Right ventricle myocardium inferior (tissue), 1 donor: ENCODE results near the gene GALR3. TPM values are rescaled to one million over a fixed set of nuclear protein-coding genes. Genes with fewer than 3 reads are reported as not detected.

Experiments
- ATAC-seq: fragments of 200-7000 bp; cut with Tn5 transposase; one replicate; pipeline ENCODE4 v1.9.1; 2020; ENCODE audit warnings: mild to moderate bottlenecking, moderate library complexity
- DNase-seq: peaks from one replicate; pipeline ENCODE4 v3.0.0; 2021; ENCODE audit errors: missing footprints
- intact Hi-C: fragments of 100-400 bp; cut with DNase I; formaldehyde crosslinking; loops from one replicate; pipeline ENCODE4 v1.11.0; 2022
- total RNA-seq: library from RNA; stranded (reverse); fragmentation: NEBNext Ultra II Directional; extraction: Animal tissue kit (Norgen Biotek cat#: 25700); gene quantifications from one replicate; pipeline ENCODE4 v1.2.1, GENCODE V29; 2021
- donor health status: DM: no; HTN: yes; CAD: no; lungs with severe emphysema.

The GALR3 gene
- total RNA-seq, 1 donor from 2014 or later, result not detected

DNA sequence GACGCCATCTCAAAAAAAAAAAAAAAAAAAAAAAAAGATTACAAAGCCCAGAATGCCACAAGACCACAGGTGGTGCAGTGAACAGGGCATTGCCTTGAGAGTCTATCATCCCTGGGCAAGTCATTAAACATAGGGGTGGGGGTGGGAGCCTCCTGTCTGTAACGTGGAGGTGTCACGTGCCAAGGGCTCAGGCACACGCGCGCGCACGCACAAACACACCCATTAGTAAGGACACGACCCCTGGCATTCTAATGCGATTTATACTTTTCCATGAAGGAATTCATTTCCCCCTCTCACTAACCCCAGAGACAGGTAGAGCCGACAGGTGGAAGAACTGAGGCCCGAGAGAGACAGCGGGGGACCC is 21.3 kb upstream of the GALR3 start:
- ATAC-seq (no peak), DNase-seq (no peak)
- intact Hi-C loops, result no loop called here

DNA sequence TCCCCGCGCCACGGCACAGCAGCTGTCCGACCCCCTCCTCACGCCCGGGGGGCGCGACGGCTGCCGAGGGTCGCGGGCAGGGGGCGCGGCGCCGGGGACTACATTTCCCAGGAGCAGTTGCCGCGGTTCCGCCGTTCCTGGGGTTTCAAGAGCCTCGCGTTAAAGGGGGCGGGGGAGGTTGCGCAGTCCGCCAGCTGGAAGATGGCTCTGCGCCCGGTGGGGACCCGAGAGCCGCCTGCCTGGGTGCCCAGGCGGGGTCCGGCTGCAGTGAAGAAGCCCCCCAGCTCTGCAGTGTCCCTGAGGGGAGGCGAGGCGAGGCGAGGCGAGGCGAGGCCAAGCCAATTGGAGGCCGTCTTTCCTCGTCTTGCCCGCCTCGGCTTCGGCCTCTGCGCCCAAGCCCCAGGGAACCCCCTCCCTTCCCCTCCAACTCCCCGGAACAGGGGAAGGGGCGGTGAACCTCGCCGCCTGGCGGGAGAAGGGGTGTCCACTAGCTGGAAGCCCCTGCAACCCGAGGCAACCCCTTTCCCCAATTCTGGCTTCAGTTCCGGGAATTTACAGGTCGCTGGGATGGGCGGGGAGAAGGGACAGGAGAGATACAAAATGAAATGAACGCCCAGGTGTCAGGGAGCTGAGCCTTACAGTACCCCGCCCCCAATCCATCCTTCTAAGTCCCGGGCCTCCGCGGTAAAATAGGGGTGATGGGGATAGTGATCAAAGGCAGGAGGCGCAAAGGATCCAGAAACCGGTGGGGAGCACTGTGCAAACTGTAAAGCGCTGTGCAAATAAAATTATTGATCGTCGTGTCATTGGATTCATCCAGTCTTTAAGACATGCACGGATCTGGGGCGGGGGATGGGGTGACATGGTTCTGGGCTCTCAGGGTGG is 20.6 kb upstream of the GALR3 start:
- intact Hi-C loops, result no loop called here
- ATAC-seq (peak; percentile 14), DNase-seq (peak; percentile 83)

DNA sequence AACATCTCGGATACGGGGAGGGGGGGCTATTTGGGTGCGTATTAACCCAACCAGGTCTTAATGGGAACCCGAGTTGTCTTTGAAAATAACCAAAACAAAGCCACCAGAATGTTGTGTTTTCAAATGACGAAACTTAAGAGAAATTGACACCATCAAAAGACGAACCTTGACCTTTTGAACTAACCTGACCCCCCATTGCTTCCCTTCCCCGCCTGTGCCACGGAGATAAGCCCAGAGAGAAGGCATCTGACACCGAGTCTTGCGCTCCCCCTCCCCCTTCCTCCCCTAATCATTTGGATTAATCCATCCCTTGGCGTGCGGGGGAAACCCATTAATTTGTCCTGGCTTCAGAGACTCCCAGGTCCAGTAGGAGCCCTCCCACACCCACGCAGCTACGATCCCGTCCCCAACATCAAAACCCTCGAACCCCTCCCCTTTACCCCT is 20.0 kb upstream of the GALR3 start:
- intact Hi-C loops, result no loop called here
- DNase-seq (no peak), ATAC-seq (no peak)

DNA sequence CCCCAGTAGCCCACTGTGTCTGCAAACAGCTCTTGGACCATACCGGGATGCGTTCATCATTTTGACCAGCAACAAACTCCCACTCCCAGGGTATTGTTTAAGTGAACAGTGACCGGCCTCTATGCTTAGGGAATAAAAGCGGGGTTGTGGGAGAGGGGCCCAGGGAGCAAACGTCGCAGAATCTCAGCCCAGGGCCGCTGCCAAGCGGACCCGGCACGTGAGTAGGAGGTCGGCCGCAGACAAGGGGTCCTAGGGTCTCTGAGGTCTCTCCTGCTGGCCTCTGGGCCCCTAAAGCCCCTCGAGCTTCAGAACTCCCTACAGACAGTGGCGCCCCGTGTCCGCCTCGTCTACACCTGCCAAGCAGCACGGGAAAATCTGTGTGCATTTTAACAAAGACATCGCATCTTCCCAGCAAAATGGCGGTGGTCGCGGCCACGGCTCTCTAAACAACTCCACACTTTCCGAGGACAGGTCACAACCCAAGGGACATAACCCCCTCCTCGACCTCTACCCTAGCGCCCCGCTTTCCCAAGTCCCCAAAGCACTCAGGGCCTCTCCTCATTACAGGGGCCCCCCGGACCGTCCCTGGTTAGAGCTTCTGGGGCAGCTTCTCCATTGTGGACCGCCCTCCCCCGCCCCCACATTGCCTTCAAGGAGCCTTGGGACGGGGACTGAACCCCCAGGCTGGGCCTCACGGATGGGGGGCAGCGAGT is 19.4 kb upstream of the GALR3 start:
- DNase-seq, result no peak
- no peak for ATAC-seq
- intact Hi-C loops, result loop anchor here (2.0 kb wide), 1 partner anchor 59 kb away; no protein-coding TSS in a partner anchor

DNA sequence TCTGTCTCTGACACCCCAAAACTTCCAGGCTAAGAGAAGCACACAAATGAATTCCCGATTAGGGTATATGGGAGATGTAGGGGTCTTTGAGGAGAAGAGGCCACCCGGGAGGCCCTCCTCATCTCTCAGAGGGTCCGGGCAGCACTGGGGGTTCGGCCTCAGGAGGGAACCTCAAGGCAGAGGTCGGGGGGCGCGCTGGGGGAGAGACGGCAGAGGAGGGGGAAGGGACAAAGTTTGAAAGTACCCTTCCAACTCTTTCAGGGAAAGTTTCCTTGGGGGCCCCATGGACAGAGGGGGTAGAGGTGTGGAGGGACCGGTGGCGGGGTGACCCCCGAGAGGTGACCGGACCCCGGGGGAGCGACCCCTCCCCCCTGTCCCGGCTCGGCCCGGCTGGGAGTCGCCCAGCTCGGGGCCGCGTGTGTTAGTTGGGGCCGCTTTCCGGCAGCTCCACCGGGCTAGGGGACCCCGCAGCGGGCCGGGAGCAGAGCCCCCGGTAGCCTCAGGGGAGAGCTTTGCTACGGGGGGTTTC is 18.8 kb upstream of the GALR3 start:
- DNase-seq, result no peak
- ATAC-seq, result no peak
- intact Hi-C loops, result loop anchor here (2.0 kb wide), 1 partner anchor 60 kb away; no protein-coding TSS in a partner anchor

DNA sequence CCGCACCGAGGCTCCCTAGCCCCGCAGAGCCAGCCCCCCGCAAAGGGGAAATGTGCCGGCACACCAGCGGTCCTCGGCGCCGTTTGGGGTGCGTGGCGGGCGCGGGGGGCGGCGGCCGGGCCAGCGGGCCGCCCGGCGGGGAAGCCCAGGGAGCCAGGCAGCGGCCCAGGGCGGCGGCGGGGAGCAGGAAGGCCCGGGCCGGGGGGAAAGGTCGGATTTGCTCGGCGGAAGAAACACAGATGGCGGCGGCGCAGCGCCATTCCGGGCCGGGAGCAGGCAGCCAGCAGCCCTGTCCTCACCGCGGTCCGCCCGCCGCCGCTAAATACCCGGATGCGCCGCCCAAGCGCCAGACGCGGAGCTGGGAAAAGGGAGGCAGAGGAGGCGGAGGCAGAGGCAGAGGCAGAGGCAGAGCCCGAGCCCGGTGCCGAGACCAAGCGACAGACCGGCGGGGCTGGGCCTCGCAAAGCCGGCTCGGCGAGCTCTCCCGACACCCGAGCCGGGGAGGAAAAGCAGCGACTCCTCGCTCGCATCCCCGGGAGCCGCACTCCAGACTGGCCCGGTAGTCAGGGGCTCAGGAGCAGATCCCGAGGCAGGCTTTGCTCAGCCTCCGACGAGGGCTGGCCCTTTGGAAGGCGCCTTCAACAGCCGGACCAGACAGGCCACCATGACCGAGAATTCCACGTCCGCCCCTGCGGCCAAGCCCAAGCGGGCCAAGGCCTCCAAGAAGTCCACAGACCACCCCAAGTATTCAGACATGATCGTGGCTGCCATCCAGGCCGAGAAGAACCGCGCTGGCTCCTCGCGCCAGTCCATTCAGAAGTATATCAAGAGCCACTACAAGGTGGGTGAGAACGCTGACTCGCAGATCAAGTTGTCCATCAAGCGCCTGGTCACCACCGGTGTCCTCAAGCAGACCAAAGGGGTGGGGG is 18.0 kb upstream of the GALR3 start:
- intact Hi-C loops, result loop anchor here (2.0 to 5.0 kb wide), 2 partner anchors 37 to 60 kb away; partner anchors contain the start of gene ANKRD54

DNA sequence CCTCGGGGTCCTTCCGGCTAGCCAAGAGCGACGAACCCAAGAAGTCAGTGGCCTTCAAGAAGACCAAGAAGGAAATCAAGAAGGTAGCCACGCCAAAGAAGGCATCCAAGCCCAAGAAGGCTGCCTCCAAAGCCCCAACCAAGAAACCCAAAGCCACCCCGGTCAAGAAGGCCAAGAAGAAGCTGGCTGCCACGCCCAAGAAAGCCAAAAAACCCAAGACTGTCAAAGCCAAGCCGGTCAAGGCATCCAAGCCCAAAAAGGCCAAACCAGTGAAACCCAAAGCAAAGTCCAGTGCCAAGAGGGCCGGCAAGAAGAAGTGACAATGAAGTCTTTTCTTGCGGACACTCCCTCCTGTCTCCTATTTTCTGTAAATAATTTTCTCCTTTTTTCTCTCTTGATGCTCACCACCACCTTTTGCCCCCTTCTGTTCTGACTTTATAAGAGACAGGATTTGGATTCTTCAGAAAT is 17.3 kb upstream of the GALR3 start:
- peak; percentile 41 for DNase-seq
- no peak for ATAC-seq
- intact Hi-C loops, result loop anchor here (2.0 to 5.0 kb wide), 2 partner anchors 36 to 61 kb away; partner anchors contain the start of gene ANKRD54

More for the DNA sequence above, 18.0 kb upstream of the GALR3 start:
- ATAC-seq (peak; percentile 66), DNase-seq (peak; percentile 95)

DNA sequence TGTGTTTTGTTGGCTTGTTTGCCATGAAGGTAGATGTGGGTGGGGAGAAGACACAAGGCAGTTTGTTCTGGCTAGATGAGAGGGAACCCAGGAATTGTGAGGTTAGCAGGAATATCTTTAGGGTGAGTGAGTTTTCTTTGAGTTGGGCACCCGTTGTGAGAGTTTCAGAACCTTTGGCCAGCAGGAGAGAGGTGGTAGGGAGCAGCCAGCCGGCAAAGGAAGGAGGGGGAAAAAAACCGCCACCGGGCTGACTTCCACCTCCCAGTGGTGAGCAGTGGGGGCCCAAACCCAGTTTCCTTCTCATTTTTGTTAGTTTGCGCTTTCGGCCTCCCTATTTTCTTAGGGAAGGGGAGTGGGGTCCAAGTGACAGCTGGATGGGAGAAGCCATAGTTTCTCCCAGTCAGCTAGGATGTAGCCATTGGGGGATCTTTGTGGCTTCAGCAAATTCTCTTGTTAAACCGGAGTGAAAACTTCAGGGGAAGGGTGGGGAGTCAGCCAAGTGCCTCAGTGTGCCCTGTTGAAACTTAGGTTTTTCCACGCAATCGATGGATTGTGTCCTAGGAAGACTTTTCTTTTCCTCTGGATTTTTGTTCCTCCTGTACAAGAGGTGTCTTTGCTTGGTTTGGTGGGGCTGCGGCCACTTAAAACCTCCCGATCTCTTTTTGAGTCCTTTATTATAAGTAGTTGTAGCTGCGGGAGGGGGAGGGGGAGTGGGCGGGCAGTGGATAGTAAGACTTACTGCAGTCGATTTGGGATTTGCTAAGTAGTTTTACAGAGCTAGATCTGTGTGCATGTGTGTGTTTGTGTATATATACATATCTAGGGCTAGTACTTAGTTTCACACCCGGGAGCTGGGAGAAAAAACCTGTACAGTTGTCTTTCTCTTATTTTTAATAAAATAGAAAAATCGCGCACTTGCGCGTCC is 16.5 kb upstream of the GALR3 start:
- peak; percentile 42 for DNase-seq
- ATAC-seq, result no peak
- intact Hi-C loops, result loop anchor here (5.0 kb wide), 1 partner anchor 36 kb away; the partner anchor contains the start of gene ANKRD54

DNA sequence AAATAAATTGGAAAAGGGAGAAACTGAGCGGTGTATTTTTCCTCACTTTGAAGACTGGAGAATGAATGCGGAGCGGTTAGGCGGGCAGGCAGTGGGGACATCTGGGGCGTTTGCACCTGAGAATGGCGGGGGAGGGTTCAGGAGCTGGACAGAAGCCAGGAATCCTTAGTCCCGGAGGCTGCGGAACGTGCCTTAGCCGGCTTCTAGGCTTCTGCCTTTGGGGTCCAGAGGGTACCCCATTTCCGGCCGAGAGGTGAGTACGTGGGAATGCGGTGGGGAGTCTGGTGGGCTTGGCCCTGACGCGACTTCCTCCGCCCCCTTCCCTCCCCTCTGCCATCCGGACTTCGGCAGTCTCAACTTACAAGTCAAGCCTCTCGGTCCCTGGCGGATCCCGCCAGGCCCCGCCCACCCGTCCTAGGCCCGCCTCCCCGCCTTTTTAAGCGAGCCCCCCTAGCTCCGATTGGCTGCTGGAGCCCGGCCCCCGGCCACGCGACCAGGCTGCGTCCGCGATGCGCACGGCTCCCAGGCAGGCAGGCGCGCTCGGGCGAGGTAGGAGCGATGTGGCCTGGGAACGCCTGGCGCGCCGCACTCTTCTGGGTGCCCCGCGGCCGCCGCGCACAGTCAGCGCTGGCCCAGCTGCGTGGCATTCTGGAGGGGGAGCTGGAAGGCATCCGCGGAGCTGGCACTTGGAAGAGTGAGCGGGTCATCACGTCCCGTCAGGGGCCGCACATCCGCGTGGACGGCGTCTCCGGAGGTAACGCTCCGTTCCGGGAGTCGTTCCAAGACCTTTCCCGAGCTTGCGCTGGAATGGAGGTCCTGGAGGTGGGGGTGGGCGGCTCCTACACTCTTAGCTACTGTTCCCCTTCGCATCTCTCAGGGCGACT is 15.5 kb upstream of the GALR3 start, which contains the start of gene GCAT:
Gene GCAT (plus strand): TSS at position 525 of the 884 bp plus-strand sequence. CDS start 34 bp downstream, at position 559.
- ATAC-seq (peak; percentile 92), DNase-seq (peak; percentile 98)
- intact Hi-C loops, result loop anchor here (5.0 kb wide), 1 partner anchor 35 kb away; the partner anchor contains the start of gene ANKRD54

DNA sequence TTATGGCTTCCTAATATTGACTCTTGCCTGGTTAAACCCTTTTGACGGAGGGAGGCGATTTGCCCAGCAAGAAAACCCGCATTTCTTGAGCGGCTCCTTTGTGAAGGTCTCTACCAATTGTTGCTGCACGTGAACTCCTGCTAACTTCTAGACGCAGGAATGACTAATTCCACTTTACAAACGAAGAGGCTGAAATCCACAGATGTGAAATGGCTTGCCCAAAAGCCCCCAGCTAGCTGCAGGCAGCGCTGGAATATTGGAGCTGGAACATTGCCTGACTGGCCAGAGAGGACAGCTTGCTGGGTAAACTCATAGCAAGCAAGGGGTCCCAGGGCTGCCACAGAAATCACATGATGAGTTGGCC is 14.9 kb upstream of the GALR3 start:
- intact Hi-C loops, result loop anchor here (5.0 kb wide), 1 partner anchor 34 kb away; the partner anchor contains the start of gene ANKRD54
- no peak for DNase-seq
- ATAC-seq, result no peak

DNA sequence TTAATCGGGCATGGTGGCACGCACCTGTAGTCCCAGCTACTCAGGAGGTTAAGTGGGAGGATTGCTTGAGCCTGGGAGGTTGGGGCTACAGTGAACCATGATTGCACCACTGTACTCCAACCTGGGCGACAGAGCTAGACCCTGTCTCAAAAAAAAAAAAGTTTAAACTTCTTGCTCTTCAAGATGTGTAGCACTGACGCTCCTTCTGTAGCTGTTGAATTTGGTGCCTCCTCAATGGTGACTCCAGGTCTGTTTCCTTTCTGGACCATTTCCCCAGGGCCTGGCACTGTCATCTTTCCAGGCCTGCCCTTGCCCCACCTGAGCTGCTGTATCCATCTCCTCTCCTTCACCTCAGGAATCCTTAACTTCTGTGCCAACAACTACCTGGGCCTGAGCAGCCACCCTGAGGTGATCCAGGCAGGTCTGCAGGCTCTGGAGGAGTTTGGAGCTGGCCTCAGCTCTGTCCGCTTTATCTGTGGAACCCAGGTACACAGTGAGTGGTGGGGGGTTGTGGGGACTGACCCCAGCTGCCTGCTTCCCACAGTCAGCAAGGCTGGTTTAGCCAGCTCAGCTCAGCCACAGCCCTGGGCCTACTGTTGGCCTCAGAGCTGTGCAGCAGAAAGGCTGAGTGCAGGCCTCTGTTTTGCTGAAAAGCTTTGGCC is 13.4 kb upstream of the GALR3 start:
- intact Hi-C loops, result loop anchor here (5.0 kb wide), 1 partner anchor 32 kb away; the partner anchor contains the start of gene ANKRD54
- no peak for ATAC-seq
- no peak for DNase-seq

DNA sequence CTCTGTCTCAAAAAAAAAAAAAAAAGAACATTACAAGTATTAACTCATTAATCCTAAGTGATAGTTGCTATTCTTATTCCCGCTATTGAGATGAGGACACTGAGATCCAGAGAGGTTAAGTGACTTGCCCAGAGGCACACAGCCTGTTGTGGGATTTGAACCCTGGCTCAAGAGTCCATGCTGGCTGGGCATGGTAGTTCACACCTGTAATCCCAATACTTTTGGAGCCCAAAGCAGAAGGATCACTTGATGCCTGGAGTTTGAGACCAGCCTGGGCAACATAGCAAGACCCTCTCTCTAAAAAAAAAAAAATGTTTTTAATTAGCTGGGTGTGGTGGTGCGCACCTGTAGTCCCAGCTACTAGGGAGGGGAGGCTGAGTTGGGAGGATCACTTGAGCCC is 11.3 kb upstream of the GALR3 start:
- ATAC-seq (no peak), DNase-seq (no peak)
- intact Hi-C loops, result no loop called here

DNA sequence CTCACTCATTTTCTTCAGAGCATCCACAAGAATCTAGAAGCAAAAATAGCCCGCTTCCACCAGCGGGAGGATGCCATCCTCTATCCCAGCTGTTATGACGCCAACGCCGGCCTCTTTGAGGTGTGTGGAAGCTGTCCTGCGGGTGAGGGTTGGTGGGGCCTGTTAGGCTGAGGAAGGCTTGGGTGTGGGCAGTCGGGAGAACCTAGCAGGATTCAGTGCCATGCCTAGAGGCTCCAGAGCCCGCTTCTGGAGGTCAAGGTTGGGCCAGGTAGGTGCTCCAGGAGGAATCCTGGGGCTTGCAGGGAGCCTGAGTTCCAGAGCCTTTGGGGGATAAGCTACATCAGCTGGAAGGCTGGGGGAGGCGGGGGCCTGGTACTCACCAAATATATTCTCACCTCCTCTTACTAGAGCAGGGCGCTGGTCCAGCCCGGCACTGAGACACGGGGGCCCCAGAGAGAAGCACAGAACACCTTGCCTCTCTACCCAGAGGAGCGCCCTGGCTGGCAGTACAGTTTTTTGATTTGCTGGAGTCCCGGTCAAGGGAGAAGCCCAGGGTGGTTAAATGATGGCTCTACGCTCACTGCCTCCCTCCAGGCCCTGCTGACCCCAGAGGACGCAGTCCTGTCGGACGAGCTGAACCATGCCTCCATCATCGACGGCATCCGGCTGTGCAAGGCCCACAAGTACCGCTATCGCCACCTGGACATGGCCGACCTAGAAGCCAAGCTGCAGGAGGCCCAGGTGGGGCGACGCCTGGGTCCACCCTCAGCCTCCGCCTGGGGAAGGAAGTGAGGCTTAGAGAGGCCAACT is 10.1 kb upstream of the GALR3 start:
- intact Hi-C loops, result no loop called here
- ATAC-seq, result no peak
- DNase-seq, result no peak

DNA sequence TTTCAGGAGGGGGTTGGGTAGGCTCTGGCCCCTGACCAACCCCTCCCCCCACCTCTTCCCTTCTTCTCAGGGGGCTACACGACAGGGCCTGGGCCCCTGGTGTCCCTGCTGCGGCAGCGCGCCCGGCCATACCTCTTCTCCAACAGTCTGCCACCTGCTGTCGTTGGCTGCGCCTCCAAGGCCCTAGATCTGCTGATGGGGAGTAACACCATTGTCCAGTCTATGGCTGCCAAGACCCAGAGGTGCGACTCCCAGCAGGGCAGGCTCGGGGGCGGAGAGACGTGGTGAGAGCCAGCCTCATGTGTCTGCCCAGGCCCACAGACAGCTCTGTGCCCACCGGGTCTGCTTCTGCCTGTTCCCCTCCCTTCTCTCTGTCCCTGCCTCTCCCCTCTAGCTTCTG is 7.6 kb upstream of the GALR3 start:
- intact Hi-C loops, result no loop called here
- no peak for DNase-seq
- ATAC-seq, result no peak
